ENCODE measurements around the gene FAM234A.
"Not testable (repeated sequence)": the region's sequence is repeated elsewhere in the genome, so short reads cannot be mapped to it uniquely, and the experiment has no call there.

Gene FAM234A

GRCh38 chr16:264440-264951 is 29.9 kb downstream of the FAM234A start:
- in situ Hi-C loops (cut with HindIII; ENCODE audit: low sequenced_read_pairs), result no loop called here
- no peak for TF ChIP-seq CTCF (IDR thresholded peaks at IDR 0.05; ENCODE audit: low read depth, low read length, missing control alignments)
- H3K4me3 ChIP-seq (ENCODE audit: low read depth, low read length), result no peak overlapping the region
- no peak for DNase-seq (ENCODE audit: low read depth)

- no peak for DNase-seq (ENCODE audit: low read depth)
- in situ Hi-C loops (cut with HindIII; ENCODE audit: low sequenced_read_pairs), result no loop called here
- no peak overlapping the region for H3K4me3 ChIP-seq (ENCODE audit: low read depth, low read length)
- no peak for TF ChIP-seq CTCF (IDR thresholded peaks at IDR 0.05; ENCODE audit: low read depth, low read length, missing control alignments)
Observed at GRCh38 chr16:265002-265529, 30.4 kb downstream of the FAM234A start.

GRCh38 chr16:265711-266110 is 31.1 kb downstream of the FAM234A start:
- no peak for DNase-seq (ENCODE audit: low read depth)
- in situ Hi-C loops (cut with HindIII; ENCODE audit: low sequenced_read_pairs), result no loop called here
- no peak overlapping the region for H3K4me3 ChIP-seq (ENCODE audit: low read depth, low read length)
- no peak for TF ChIP-seq CTCF (IDR thresholded peaks at IDR 0.05; ENCODE audit: low read depth, low read length, missing control alignments)

GRCh38 chr16:266258-267164 is 31.9 kb downstream of the FAM234A start:
- DNase-seq (ENCODE audit: low read depth), result no peak
- in situ Hi-C loops (cut with HindIII; ENCODE audit: low sequenced_read_pairs), result no loop called here
- no peak for TF ChIP-seq CTCF (IDR thresholded peaks at IDR 0.05; ENCODE audit: low read depth, low read length, missing control alignments)
- no peak overlapping the region for H3K4me3 ChIP-seq (ENCODE audit: low read depth, low read length)

- in situ Hi-C loops (cut with HindIII; ENCODE audit: low sequenced_read_pairs), result not testable (repeated sequence)
Observed at GRCh38 chr16:267562-267961, 32.9 kb downstream of the FAM234A start.

GRCh38 chr16:268141-269053 is 33.8 kb downstream of the FAM234A start:
- in situ Hi-C loops (cut with HindIII; ENCODE audit: low sequenced_read_pairs), result no loop called here
- no peak for DNase-seq (ENCODE audit: low read depth)
- H3K4me3 ChIP-seq (ENCODE audit: low read depth, low read length), result no peak overlapping the region
- no peak for TF ChIP-seq CTCF (IDR thresholded peaks at IDR 0.05; ENCODE audit: low read depth, low read length, missing control alignments)

More at GRCh38 chr16:267562-267961, 32.9 kb downstream of the FAM234A start:
- not testable (repeated sequence) for H3K4me3 ChIP-seq (ENCODE audit: low read depth, low read length); DNase-seq (ENCODE audit: low read depth)
